ENCODE data around the gene M1AP.
A peak's percentile ranks its signal among the peaks of the same experiment; 100 is the strongest.

The M1AP gene

GRCh38 chr2:74515981-74516633 is 132.0 kb downstream of the M1AP start:
- no peak for DNase-seq

- no peak for DNase-seq
These were observed 132.7 kb downstream of the M1AP start for GRCh38 chr2:74515271-74515980.

- DNase-seq: no peak
These were observed 133.5 kb downstream of the M1AP start, which contains the start of gene TLX2 for GRCh38 chr2:74514368-74515270. Gene TLX2 (plus strand): TSS chr2:74514450. CDS start chr2:74514807, 357 bp downstream.

- no peak for DNase-seq
These were observed 134.3 kb downstream of the M1AP start for GRCh38 chr2:74513605-74514367.

- no peak for DNase-seq
These were observed 135.2 kb downstream of the M1AP start for GRCh38 chr2:74512744-74513604.

GRCh38 chr2:74511104-74511989 is 136.8 kb downstream of the M1AP start:
- no peak for DNase-seq

- no peak for DNase-seq
These were observed 137.9 kb downstream of the M1AP start for GRCh38 chr2:74510272-74510671.

- DNase-seq: peak; percentile 47
These were observed 140.1 kb downstream of the M1AP start for GRCh38 chr2:74507926-74508520.
